GM21528 (cell line): ENCODE measurements around the gene MBD3L2.
"Not testable (repeated sequence)": the region's sequence is repeated elsewhere in the genome, so short reads cannot be mapped to it uniquely, and the experiment has no call there.

Experiments
- ATAC-seq: cut with Tn5 transposase; IDR thresholded peaks from one replicate; pipeline ENCODE4 v1.9.1; 2021; ENCODE audit warnings: mild to moderate bottlenecking, moderate library complexity; ENCODE audit not compliant: unreplicated experiment, low FRiP score

MBD3L2 gene

DNA sequence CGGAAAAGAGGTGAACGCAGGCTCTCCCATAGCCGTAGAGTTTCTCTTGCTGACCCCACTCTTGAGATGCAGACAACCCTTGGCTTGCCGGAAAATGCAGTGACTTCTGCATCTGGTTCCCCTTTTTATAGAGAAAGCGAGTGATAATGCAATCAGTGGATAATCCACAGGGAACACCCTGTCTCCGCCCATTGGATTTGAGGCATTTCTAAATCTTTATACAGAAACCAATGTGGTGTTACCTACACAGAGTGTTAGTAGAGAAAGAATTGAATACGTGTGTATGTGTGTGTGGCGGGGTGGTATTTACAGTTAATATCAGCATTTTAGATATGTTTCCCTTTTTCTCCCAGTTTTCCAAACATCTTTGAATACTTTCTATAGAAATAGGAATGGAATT is 9.5 kb downstream of the MBD3L2 start, which contains the start of gene MBD3L3:
Gene MBD3L3 (minus strand): TSS at position 101 of the 400 bp plus-strand sequence. CDS start 71 bp downstream, at position 30.
- ATAC-seq, result not testable (repeated sequence)

- not testable (repeated sequence) for ATAC-seq
Observed at GRCh38 chr19:7059977-7060376, 10.9 kb downstream of the MBD3L2 start.

GRCh38 chr19:7063339-7063738 is 14.2 kb downstream of the MBD3L2 start:
- ATAC-seq, result no peak

DNA sequence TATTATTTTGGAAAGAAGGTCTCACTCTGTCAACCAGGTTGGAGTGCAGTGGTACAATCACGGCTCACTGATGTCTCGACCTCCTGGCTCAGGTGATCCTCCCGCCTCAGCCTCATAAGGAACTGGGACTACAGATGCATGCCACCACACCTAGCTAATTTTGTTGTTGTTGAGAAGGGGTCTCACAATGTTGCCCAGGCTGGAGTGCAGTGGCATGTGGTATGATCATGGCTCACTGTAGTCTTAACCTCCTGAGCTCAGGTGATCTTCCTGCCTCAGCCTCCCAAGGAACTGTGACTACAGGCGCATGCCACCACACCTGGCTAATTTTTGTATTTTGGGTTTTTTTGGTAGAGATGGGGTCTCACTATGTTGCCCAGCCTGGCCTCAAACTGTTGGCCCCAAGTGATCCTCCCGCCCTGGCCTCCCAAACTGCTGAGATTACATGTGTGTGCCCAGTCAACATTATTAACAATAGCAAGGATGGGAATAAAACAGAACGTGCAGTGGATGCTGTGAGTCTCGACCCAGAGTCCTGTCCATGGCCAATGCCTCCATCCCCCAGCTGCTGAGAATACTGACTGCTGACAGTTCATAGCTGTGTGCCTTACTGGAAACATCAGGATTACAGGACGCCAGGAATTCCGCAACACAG is 14.8 kb downstream of the MBD3L2 start:
- no peak for ATAC-seq

GRCh38 chr19:7067122-7067521 is 18.0 kb downstream of the MBD3L2 start:
- ATAC-seq, result not testable (repeated sequence)

DNA sequence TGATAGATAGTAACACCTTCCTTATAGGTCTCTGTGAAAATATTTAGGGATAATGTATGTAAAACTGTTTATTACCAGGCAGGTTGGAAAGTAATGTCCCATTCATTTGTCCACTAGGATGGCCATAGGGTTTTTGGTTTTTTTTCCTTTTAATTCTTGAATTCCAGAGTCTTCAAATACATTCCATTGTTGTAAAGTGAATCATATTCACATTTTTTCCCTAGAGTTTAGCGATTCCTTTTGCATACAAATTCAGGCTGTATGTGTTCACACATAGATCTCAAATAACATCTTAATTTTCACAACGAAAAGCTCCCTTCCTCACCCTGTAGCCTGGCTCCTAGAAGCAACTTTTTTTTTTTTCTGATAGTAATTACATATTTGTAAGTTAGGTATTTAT is 18.6 kb downstream of the MBD3L2 start:
- ATAC-seq, result no peak

DNA sequence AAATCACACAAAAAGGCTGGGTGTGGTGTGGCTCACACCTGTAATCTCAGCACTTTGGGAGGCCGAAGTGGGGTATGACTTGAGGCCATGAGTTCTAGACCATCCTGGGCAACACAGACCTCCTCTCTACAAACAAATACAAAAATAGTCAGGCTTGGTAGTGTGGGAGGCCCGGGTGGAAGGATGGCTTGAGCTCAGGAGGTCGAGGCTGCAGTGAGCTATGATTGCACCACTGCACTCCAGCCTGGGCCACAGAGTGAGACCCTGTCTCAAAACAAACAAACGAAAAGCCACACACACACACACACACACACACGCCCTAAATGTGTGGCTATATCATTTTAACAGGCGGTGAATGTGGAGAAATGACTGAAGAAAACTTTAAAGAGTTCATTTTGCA is 19.5 kb downstream of the MBD3L2 start:
- ATAC-seq, result no peak

- ATAC-seq, result peak; percentile 93
Observed at GRCh38 chr19:7069042-7069903, 20.2 kb downstream of the MBD3L2 start, which contains the start of gene ZNF557. Gene ZNF557 (plus strand): TSS chr19:7069703. CDS start chr19:7075075, 5,372 bp downstream.

- no peak for ATAC-seq
Observed at GRCh38 chr19:7069904-7070226, 20.7 kb downstream of the MBD3L2 start.

DNA sequence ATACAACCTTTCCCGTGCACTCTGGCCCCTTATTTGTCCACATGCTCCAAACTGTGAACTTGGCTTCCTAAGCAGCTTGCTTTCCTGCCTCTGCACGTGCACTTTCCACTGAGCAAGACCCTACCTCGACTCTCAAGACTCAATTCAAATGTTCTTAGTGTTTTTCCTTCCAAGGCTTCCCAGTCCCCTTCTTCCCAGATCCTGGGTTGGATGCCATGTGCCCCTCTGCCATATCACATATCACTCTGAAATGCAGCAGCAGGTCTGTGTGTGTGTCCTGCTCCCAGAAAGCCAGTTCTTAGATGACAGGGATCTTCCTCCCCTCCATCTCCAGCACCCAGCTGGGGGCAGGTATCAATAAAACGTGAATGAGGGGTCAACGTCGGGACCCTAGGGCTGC is 23.4 kb downstream of the MBD3L2 start:
- ATAC-seq, result no peak

- no peak for ATAC-seq
Observed at GRCh38 chr19:7074705-7075282, 25.7 kb downstream of the MBD3L2 start.

DNA sequence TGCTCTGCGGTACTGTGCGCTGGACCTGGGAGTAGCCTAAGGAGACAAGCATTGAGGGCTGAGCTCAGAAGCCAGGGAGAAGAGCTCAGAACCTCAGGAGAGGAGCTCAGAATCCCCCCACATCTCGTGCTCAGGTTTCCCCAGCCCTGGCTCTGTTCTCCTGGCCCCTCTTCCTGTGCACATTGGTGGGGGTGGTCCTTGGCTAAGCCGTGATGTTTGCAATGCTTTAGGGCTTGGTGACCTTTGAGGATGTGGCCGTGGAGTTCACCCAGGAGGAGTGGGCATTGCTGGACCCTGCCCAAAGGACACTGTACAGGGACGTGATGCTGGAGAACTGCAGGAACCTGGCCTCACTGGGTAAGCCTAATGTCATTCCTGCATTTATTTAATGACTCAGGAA is 27.0 kb downstream of the MBD3L2 start:
- no peak for ATAC-seq

DNA sequence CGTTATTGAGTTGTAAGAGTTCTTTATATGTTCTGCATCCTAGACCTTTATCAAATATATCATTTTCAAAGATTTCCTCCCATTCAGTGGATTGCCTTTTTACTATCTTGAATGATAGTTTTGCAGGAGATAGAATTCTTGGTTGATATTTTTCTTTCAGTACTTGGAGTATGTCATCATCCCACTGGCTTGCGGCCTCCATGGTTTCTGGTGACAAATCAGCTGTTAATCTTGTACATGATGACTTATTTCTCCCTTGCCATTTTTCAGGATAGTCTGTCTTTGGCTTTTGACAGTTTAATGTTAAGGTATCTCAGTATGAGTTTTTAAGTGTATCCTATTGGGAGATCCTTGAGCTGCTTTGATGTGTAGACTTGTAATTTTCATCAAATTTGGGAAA is 28.9 kb downstream of the MBD3L2 start:
- no peak for ATAC-seq

DNA sequence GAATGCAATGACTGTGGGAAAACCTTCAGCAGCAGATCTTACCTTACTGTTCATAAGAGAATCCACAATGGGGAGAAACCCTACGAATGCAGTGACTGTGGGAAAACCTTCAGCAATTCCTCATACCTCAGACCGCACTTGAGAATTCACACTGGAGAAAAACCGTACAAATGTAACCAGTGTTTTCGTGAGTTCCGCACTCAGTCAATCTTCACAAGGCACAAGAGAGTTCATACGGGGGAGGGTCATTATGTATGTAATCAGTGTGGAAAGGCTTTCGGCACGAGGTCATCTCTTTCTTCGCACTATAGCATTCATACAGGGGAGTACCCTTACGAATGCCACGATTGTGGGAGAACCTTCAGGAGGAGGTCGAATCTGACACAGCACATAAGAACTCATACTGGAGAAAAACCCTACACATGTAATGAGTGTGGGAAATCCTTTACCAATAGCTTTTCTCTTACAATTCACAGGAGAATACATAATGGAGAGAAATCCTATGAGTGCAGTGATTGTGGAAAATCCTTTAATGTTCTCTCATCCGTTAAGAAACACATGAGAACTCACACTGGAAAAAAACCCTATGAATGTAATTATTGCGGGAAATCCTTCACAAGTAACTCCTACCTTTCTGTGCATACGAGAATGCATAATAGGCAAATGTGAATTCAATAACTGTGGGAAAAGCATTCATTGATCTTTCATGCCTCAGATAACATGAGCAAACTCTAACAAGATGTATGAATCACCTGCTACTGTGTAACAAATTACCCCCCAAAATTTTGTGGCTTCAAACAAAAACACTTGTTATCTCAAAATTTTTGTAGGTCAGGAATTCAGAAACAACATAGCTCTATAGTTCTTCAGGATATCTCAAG is 34.2 kb downstream of the MBD3L2 start:
- ATAC-seq, result no peak

- no peak for ATAC-seq
Observed at GRCh38 chr19:7088999-7089398, 39.9 kb downstream of the MBD3L2 start.

- ATAC-seq, result no peak
Observed at GRCh38 chr19:7098096-7098495, 49.0 kb downstream of the MBD3L2 start.

DNA sequence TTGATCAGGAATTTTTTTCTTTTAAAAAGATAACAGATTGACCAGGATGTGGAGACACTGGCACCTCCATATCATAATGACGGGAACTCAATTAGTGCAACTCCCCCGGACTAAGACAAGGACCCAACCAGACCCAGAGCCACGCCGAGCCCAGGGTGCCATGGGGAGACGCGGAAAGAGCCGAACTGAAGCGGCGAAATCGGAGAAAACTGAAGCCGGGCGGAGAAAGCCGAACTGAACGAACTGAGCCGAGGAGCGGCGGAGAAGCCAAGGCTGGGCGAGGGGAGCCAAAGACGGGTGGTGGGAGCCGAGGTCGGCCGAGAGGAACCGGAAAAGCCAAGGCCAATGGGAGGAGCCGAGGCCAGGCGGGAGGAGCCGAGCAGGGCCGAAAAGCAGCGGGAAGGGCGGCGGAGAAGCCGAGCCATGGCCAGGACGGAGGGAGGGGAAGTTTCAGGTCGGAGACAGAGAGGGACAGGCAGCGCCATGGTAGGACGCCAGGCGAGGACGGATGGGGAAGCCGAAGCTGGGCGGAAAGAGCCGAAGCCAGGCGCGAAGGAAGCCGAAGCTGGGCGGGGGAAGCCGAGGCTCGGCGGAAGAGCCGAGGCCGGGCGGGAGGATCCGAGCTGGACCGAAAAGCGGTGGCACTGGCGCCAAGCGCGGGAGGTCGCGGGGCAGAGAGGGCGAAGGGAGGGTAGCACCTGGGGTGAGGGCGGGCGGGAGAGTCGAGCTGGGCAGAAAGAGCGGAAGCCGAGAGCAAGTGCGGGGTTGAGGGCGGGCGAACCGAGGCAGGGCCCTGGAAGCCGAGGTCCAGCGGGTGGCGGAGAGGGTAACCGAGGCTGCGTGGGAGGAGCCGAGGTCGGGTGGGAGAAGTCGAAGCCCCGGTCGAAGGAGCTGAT is 49.8 kb downstream of the MBD3L2 start:
- peak; percentile 83 for ATAC-seq

DNA sequence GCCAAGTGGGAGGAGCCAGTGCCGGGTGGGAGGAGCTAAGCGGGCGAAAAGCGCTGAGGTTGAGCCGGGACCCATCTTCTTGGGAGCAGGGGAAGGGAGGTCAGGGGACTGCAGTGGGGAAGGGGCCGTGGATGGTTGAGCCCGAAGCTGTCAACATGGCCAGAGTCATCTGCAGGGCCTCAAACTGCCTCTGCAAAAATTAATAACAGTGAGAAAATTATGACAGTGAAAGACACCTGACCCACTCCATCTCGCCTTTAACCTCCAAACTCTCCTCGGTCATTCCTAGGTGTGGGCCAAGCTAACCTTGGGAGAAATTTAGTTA is 50.4 kb downstream of the MBD3L2 start:
- ATAC-seq, result no peak
